ENCODE results near the gene MLN. TPM values are rescaled to one million over a fixed set of nuclear protein-coding genes. Genes with fewer than 3 reads are reported as not detected.

Gene MLN
- total RNA-seq, 4 donors from 2014 or later: not detected

- no peaks in the 10 kb centered on the region for H3K9me3 ChIP-seq
- TF ChIP-seq POLR2A (IDR thresholded peaks at IDR 0.05) (no peak), CTCF (IDR thresholded peaks at IDR 0.05) (no peak)
- no peak for DNase-seq
- intact Hi-C loops (cut with DNase I): no loop called here
- H3K4me1 ChIP-seq: peaks cover 18 to 60% (median 42%) of the 10 kb centered on the region in 3 donors
- peak overlapping the region; percentile 92 to 99 (median 98) for H3K27ac ChIP-seq
- peak overlapping the region; percentile 64 to 97 (median 92) for H3K4me3 ChIP-seq
- no peaks in the 10 kb centered on the region for H3K27me3 ChIP-seq
- whole genome bisulfite sequencing, 2 donors: 13 to 19% methylated on average over 7 of the region's 7 CpGs
- peaks cover 17 to 39% (median 22%) of the 10 kb centered on the region in 3 donors for H3K36me3 ChIP-seq
These were observed 16.4 kb downstream of the MLN start for GRCh38 chr6:33787346-33787953.

GRCh38 chr6:33786736-33787135 lies 17.1 kb downstream of the MLN start:
- no peaks in the 10 kb centered on the region for H3K27me3 ChIP-seq
- H3K4me3 ChIP-seq: peak overlapping the region in 1 of 4 donors; percentile 95
- TF ChIP-seq POLR2A (IDR thresholded peaks at IDR 0.05): no peak
- no peak for TF ChIP-seq CTCF (IDR thresholded peaks at IDR 0.05)
- peaks cover 21 to 46% (median 29%) of the 10 kb centered on the region in 3 donors for H3K36me3 ChIP-seq
- 69 to 75% methylated on average over 3 of the region's 3 CpGs for WGBS, 2 donors
- DNase-seq: no peak
- H3K4me1 ChIP-seq: peaks cover 18 to 67% (median 45%) of the 10 kb centered on the region in 3 donors
- intact Hi-C loops (cut with DNase I): no loop called here
- no peaks in the 10 kb centered on the region for H3K9me3 ChIP-seq
- H3K27ac ChIP-seq: peak overlapping the region in 3 of 4 donors; percentile 92 to 99 (median 99)

- Histone ChIP-seq H3K27me3 (no peaks in the 10 kb centered on the region), H3K9me3 (no peaks in the 10 kb centered on the region), H3K4me3 (no peak overlapping the region), H3K36me3 (peaks cover 21 to 55% (median 33%) of the 10 kb centered on the region in 3 donors), H3K27ac (peak overlapping the region in 3 of 4 donors; percentile 92 to 99 (median 99)), H3K4me1 (peaks cover 18 to 74% (median 45%) of the 10 kb centered on the region in 3 donors)
- 47 to 54% methylated on average over 3 of the region's 3 CpGs for WGBS, 2 donors
- TF ChIP-seq CTCF (IDR thresholded peaks at IDR 0.05) (no peak), POLR2A (IDR thresholded peaks at IDR 0.05) (no peak)
- no peak for DNase-seq
- intact Hi-C loops (cut with DNase I): no loop called here
These were observed 18.0 kb downstream of the MLN start for GRCh38 chr6:33785778-33786177.

GRCh38 chr6:33784787-33785186 lies 19.0 kb downstream of the MLN start:
- no peak for DNase-seq
- no peaks in the 10 kb centered on the region for H3K27me3 ChIP-seq
- no peaks in the 10 kb centered on the region for H3K9me3 ChIP-seq
- H3K4me3 ChIP-seq: no peak overlapping the region
- peaks cover 21 to 65% (median 43%) of the 10 kb centered on the region in 3 donors for H3K36me3 ChIP-seq
- TF ChIP-seq POLR2A (IDR thresholded peaks at IDR 0.05) (no peak), CTCF (IDR thresholded peaks at IDR 0.05) (no peak)
- intact Hi-C loops (cut with DNase I): no loop called here
- WGBS, 2 donors: 78% methylated on average over 11 to 12 of the region's 13 CpGs
- H3K4me1 ChIP-seq: peaks cover 18 to 74% (median 45%) of the 10 kb centered on the region in 3 donors
- peak overlapping the region in 2 of 4 donors; percentile 22 to 35 for H3K27ac ChIP-seq

- intact Hi-C loops (cut with DNase I): no loop called here
- TF ChIP-seq POLR2A (IDR thresholded peaks at IDR 0.05): no peak
- TF ChIP-seq CTCF (IDR thresholded peaks at IDR 0.05): no peak
These were observed 19.9 kb downstream of the MLN start for GRCh38 chr6:33783781-33784520.

More at GRCh38 chr6:33783781-33784520, 19.9 kb downstream of the MLN start:
- DNase-seq: no peak
- Histone ChIP-seq H3K4me1 (peaks cover 18 to 66% (median 41%) of the 10 kb centered on the region in 3 donors), H3K9me3 (no peaks in the 10 kb centered on the region), H3K27me3 (no peaks in the 10 kb centered on the region), H3K36me3 (peaks cover 21 to 74% (median 51%) of the 10 kb centered on the region in 3 donors), H3K27ac (peak overlapping the region in 2 of 4 donors; percentile 35 to 49), H3K4me3 (no peak overlapping the region)
- WGBS, 2 donors: 84% methylated on average over 8 to 10 of the region's 10 CpGs

Measured in esophagus squamous epithelium (tissue), 5 donors.